Upper lobe of left lung (tissue), 4 donors: ENCODE measurements around the gene TSHZ2.

ENCODE experiments used
- CTCF ChIP-seq, 6 experiments: fragments of 450-650 bp in 4 of 6; fragments of 200-600 bp in 2 of 6; sonication (generic) in 2 of 6; IDR thresholded peaks; one replicate each; pipeline ENCODE4 v1.5.1; 2016 to 2019; ENCODE audit warnings: antibody characterized with exemption in 6 of 6
- POLR2A ChIP-seq, 4 donors: fragments of 450-650 bp; IDR thresholded peaks; one replicate each; pipeline ENCODE4 v1.5.1; 2016 to 2017; ENCODE audit warnings: antibody characterized with exemption in 4 of 4, mild to moderate bottlenecking in 2 of 4

- no peak for TF ChIP-seq CTCF (IDR thresholded peaks at IDR 0.05)
- no peak for TF ChIP-seq POLR2A (IDR thresholded peaks at IDR 0.05)
Measured at GRCh38 chr20:53142225-53143127, 170.3 kb downstream of the TSHZ2 start.
